Measurements from ENCODE around the gene ATG3.

ATG3 gene

GRCh38 chr3:112512320-112512719 is 49.4 kb downstream of the ATG3 start:
- Histone ChIP-seq H3K18ac (ENCODE audit: low read length) (no peak overlapping the region), H3K4me2 (ENCODE audit: insufficient read depth, low read length, poor library complexity, severe bottlenecking) (no peak overlapping the region), H3K4ac (ENCODE audit: low read length) (no peak overlapping the region), H3K9me3 (replicated peaks in 1 of 2; ENCODE audit: control insufficient read depth in 2 of 2, insufficient read depth in 1 of 2, low read depth in 1 of 2, low read length in 2 of 2) (peaks cover 4 to 5% of the 10 kb centered on the region in 2 donors), H3K14ac (ENCODE audit: low read length) (no peak overlapping the region), H3K27me3 (ENCODE audit: control insufficient read depth in 3 of 3, insufficient read depth in 3 of 3, low read depth in 1 of 3, low read length in 3 of 3) (no peaks in the 10 kb centered on the region), H2AFZ (ENCODE audit: low read length) (no peak overlapping the region), H2BK12ac (ENCODE audit: low read length) (no peak overlapping the region), H3K4me3 (ENCODE audit: low read length in 2 of 2) (no peak overlapping the region), H3K23ac (ENCODE audit: low read depth, low read length, poor library complexity) (no peak overlapping the region), H4K8ac (ENCODE audit: low read depth, low read length) (no peak overlapping the region), H3K9ac (ENCODE audit: low read depth, low read length, poor library complexity) (no peak overlapping the region), H3K4me1 (ENCODE audit: control insufficient read depth in 2 of 2, insufficient read depth in 1 of 2, low read depth in 1 of 2, low read length in 2 of 2) (no peaks in the 10 kb centered on the region), H2AK5ac (ENCODE audit: low read depth, low read length) (no peak overlapping the region), H3K36me3 (replicated peaks in 1 of 2; ENCODE audit: control insufficient read depth in 2 of 2, insufficient read depth in 2 of 2, low read length in 2 of 2) (no peaks in the 10 kb centered on the region), H2BK5ac (ENCODE audit: low read length) (no peak overlapping the region), H2BK120ac (ENCODE audit: low read depth, low read length) (no peak overlapping the region), H3K27ac (replicated peaks; ENCODE audit: low read length) (no peak overlapping the region), H2BK15ac (ENCODE audit: low read length) (no peak overlapping the region), H4K91ac (ENCODE audit: low read depth, low read length, poor library complexity) (no peak overlapping the region), H3K79me1 (ENCODE audit: low read depth, low read length) (no peaks in the 10 kb centered on the region)
- DNase-seq (ENCODE audit: low spot score): peak; percentile 11

DNA sequence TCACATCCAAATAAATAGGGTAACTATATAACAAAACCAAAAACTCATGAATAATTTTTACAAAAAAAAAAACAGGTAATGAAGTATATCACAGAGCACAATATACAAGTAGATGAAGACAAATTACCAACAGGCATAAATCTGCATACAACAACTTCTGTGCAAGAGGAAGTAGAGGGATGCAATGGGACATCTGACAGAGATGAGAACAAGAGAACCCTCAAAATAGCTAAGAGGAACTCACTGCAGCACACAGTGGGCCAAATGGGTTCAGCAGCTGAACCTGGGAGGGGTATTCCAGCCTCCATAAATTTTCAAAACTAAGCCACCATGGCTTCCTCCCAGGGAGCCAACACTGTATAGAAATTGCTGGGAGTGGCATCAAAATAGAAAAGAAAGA is 52.9 kb downstream of the ATG3 start:
- no peak overlapping the region for H3K4me3 ChIP-seq (ENCODE audit: low read length in 2 of 2)
- H3K27ac ChIP-seq (replicated peaks; ENCODE audit: low read length): no peak overlapping the region
- H3K36me3 ChIP-seq (replicated peaks in 1 of 2; ENCODE audit: control insufficient read depth in 2 of 2, insufficient read depth in 2 of 2, low read length in 2 of 2): no peaks in the 10 kb centered on the region
- no peak overlapping the region for H3K18ac ChIP-seq (ENCODE audit: low read length)
- no peak overlapping the region for H3K4ac ChIP-seq (ENCODE audit: low read length)
- H3K9ac ChIP-seq (ENCODE audit: low read depth, low read length, poor library complexity): no peak overlapping the region
- H2AK5ac ChIP-seq (ENCODE audit: low read depth, low read length): no peak overlapping the region
- no peak overlapping the region for H2BK5ac ChIP-seq (ENCODE audit: low read length)
- H3K27me3 ChIP-seq (ENCODE audit: control insufficient read depth in 3 of 3, insufficient read depth in 3 of 3, low read depth in 1 of 3, low read length in 3 of 3): peaks cover 0 to 3% (median 0%) of the 10 kb centered on the region in 3 experiments
- H2BK120ac ChIP-seq (ENCODE audit: low read depth, low read length): no peak overlapping the region
- no peak overlapping the region for H2BK15ac ChIP-seq (ENCODE audit: low read length)
- H3K23ac ChIP-seq (ENCODE audit: low read depth, low read length, poor library complexity): no peak overlapping the region
- H2BK12ac ChIP-seq (ENCODE audit: low read length): no peak overlapping the region
- H3K14ac ChIP-seq (ENCODE audit: low read length): no peak overlapping the region
- no peak for DNase-seq (ENCODE audit: low spot score)
- H4K8ac ChIP-seq (ENCODE audit: low read depth, low read length): no peak overlapping the region
- H2AFZ ChIP-seq (ENCODE audit: low read length): no peak overlapping the region
- no peaks in the 10 kb centered on the region for H3K79me1 ChIP-seq (ENCODE audit: low read depth, low read length)
- no peaks in the 10 kb centered on the region for H3K4me1 ChIP-seq (ENCODE audit: control insufficient read depth in 2 of 2, insufficient read depth in 1 of 2, low read depth in 1 of 2, low read length in 2 of 2)
- no peak overlapping the region for H3K4me2 ChIP-seq (ENCODE audit: insufficient read depth, low read length, poor library complexity, severe bottlenecking)
- H3K9me3 ChIP-seq (replicated peaks in 1 of 2; ENCODE audit: control insufficient read depth in 2 of 2, insufficient read depth in 1 of 2, low read depth in 1 of 2, low read length in 2 of 2): peaks cover 4 to 5% of the 10 kb centered on the region in 2 donors
- no peak overlapping the region for H4K91ac ChIP-seq (ENCODE audit: low read depth, low read length, poor library complexity)

GRCh38 chr3:112508261-112508660 is 53.5 kb downstream of the ATG3 start:
- H3K4me2 ChIP-seq (ENCODE audit: insufficient read depth, low read length, poor library complexity, severe bottlenecking): no peak overlapping the region
- no peak overlapping the region for H4K8ac ChIP-seq (ENCODE audit: low read depth, low read length)
- H3K4me1 ChIP-seq (ENCODE audit: control insufficient read depth in 2 of 2, insufficient read depth in 1 of 2, low read depth in 1 of 2, low read length in 2 of 2): no peaks in the 10 kb centered on the region
- H3K27me3 ChIP-seq (ENCODE audit: control insufficient read depth in 3 of 3, insufficient read depth in 3 of 3, low read depth in 1 of 3, low read length in 3 of 3): peaks cover 0 to 3% (median 0%) of the 10 kb centered on the region in 3 experiments
- no CpG with 5 or more reads among the region's 2 CpGs for WGBS, 2 donors (ENCODE audit: extremely low coverage in 2 of 2, insufficient read length in 2 of 2, insufficient replicate concordance in 1 of 2)
- H2AK5ac ChIP-seq (ENCODE audit: low read depth, low read length): no peak overlapping the region
- DNase-seq (ENCODE audit: low spot score): no peak
- no peak overlapping the region for H3K27ac ChIP-seq (replicated peaks; ENCODE audit: low read length)
- H2BK120ac ChIP-seq (ENCODE audit: low read depth, low read length): no peak overlapping the region
- no peak overlapping the region for H2BK5ac ChIP-seq (ENCODE audit: low read length)
- H3K79me1 ChIP-seq (ENCODE audit: low read depth, low read length): no peaks in the 10 kb centered on the region
- peaks cover 4 to 5% of the 10 kb centered on the region in 2 donors for H3K9me3 ChIP-seq (replicated peaks in 1 of 2; ENCODE audit: control insufficient read depth in 2 of 2, insufficient read depth in 1 of 2, low read depth in 1 of 2, low read length in 2 of 2)
- no peak overlapping the region for H2BK15ac ChIP-seq (ENCODE audit: low read length)
- H3K18ac ChIP-seq (ENCODE audit: low read length): no peak overlapping the region
- H3K4me3 ChIP-seq (ENCODE audit: low read length in 2 of 2): no peak overlapping the region
- H3K4ac ChIP-seq (ENCODE audit: low read length): no peak overlapping the region
- no peak overlapping the region for H3K9ac ChIP-seq (ENCODE audit: low read depth, low read length, poor library complexity)
- no peak overlapping the region for H4K91ac ChIP-seq (ENCODE audit: low read depth, low read length, poor library complexity)
- no peaks in the 10 kb centered on the region for H3K36me3 ChIP-seq (replicated peaks in 1 of 2; ENCODE audit: control insufficient read depth in 2 of 2, insufficient read depth in 2 of 2, low read length in 2 of 2)
- no peak overlapping the region for H2AFZ ChIP-seq (ENCODE audit: low read length)
- H2BK12ac ChIP-seq (ENCODE audit: low read length): no peak overlapping the region
- no peak overlapping the region for H3K23ac ChIP-seq (ENCODE audit: low read depth, low read length, poor library complexity)
- H3K14ac ChIP-seq (ENCODE audit: low read length): no peak overlapping the region

DNA sequence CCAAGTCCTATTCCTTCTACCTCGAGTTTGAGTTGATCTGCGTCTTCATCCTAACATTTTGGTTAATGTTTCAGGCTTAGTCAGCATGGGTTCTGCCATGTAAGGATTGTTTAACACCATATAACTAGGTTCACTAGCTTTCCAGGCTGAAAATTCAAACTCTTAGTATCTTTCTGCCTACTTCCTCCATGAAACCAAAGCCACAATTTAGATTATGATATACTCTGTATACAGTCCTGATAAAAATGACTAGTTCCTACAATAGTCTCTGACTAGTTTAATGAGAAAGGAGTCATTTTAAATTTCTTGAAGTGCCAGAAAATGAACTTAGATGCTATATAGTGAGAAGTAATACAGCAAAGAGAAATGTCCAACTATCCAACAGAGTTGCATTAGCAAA is 55.9 kb downstream of the ATG3 start:
- DNase-seq (ENCODE audit: low spot score): no peak
- H3K14ac ChIP-seq (ENCODE audit: low read length): no peak overlapping the region
- no CpG with 5 or more reads among the region's 2 CpGs for WGBS, 2 donors (ENCODE audit: extremely low coverage in 2 of 2, insufficient read length in 2 of 2, insufficient replicate concordance in 1 of 2)

More for the DNA sequence above, 55.9 kb downstream of the ATG3 start:
- Histone ChIP-seq H3K79me1 (ENCODE audit: low read depth, low read length) (no peaks in the 10 kb centered on the region), H3K18ac (ENCODE audit: low read length) (no peak overlapping the region), H3K27ac (replicated peaks; ENCODE audit: low read length) (no peak overlapping the region), H4K91ac (ENCODE audit: low read depth, low read length, poor library complexity) (no peak overlapping the region), H3K4me2 (ENCODE audit: insufficient read depth, low read length, poor library complexity, severe bottlenecking) (no peak overlapping the region), H2BK15ac (ENCODE audit: low read length) (no peak overlapping the region), H3K4me1 (ENCODE audit: control insufficient read depth in 2 of 2, insufficient read depth in 1 of 2, low read depth in 1 of 2, low read length in 2 of 2) (no peaks in the 10 kb centered on the region), H2BK120ac (ENCODE audit: low read depth, low read length) (no peak overlapping the region), H3K27me3 (ENCODE audit: control insufficient read depth in 3 of 3, insufficient read depth in 3 of 3, low read depth in 1 of 3, low read length in 3 of 3) (peaks cover 0 to 3% (median 0%) of the 10 kb centered on the region in 3 experiments), H3K4me3 (ENCODE audit: low read length in 2 of 2) (no peak overlapping the region), H3K36me3 (replicated peaks in 1 of 2; ENCODE audit: control insufficient read depth in 2 of 2, insufficient read depth in 2 of 2, low read length in 2 of 2) (no peaks in the 10 kb centered on the region), H2AK5ac (ENCODE audit: low read depth, low read length) (no peak overlapping the region), H3K4ac (ENCODE audit: low read length) (no peak overlapping the region), H3K23ac (ENCODE audit: low read depth, low read length, poor library complexity) (no peak overlapping the region), H4K8ac (ENCODE audit: low read depth, low read length) (no peak overlapping the region), H2BK12ac (ENCODE audit: low read length) (no peak overlapping the region), H2AFZ (ENCODE audit: low read length) (no peak overlapping the region), H2BK5ac (ENCODE audit: low read length) (no peak overlapping the region), H3K9me3 (replicated peaks in 1 of 2; ENCODE audit: control insufficient read depth in 2 of 2, insufficient read depth in 1 of 2, low read depth in 1 of 2, low read length in 2 of 2) (peaks cover 0 to 5% of the 10 kb centered on the region in 2 donors), H3K9ac (ENCODE audit: low read depth, low read length, poor library complexity) (no peak overlapping the region)
